HepG2 (cell line): Measurements from ENCODE around the gene ITIH3. TPM values are rescaled to one million over a fixed set of nuclear protein-coding genes. Genes with fewer than 3 reads are reported as not detected.

Experiments used
- ATF1 ChIP-seq: IDR thresholded peaks from 2 replicates; pipeline ENCODE4 v1.6.1; 2016; ENCODE audit warnings: mild to moderate bottlenecking, control low read depth
- GABPB1 ChIP-seq: IDR thresholded peaks from 2 replicates; pipeline ENCODE4 v1.6.1; 2016; ENCODE audit warnings: mild to moderate bottlenecking, missing genetic modification reagents, moderate library complexity, missing compliant biosample characterization
- HOXA3 ChIP-seq: sonication (generic); formaldehyde crosslinking; IDR thresholded peaks from 2 replicates; pipeline ENCODE4 v1.5.0; 2020; ENCODE audit warnings: missing genetic modification reagents
- KLF15 ChIP-seq: sonication (generic); formaldehyde crosslinking; IDR thresholded peaks from 2 replicates; pipeline ENCODE4 v1.8.1; 2023; ENCODE audit warnings: borderline replicate concordance, mild to moderate bottlenecking, inconsistent platforms, missing genetic modification reagents, mixed read lengths
- NCOA1 ChIP-seq: sonication (generic); formaldehyde crosslinking; IDR thresholded peaks from 2 replicates; pipeline ENCODE4 v1.9.0; 2021; ENCODE audit warnings: missing genetic modification reagents
- NR2F6 ChIP-seq, 2 experiments: IDR thresholded peaks; 2 replicates each; pipeline ENCODE4 v1.6.1; 2016; ENCODE audit warnings: antibody characterized with exemption in 1 of 2, mild to moderate bottlenecking in 1 of 2
- NRL ChIP-seq: sonication (generic); formaldehyde crosslinking; IDR thresholded peaks from 2 replicates; pipeline ENCODE4 v1.5.0; 2020; ENCODE audit warnings: missing genetic modification reagents, mild to moderate bottlenecking, moderate library complexity, borderline replicate concordance
- SOX13 ChIP-seq, 3 experiments: fragments of 450-650 bp in 1 of 3; sonication (generic) in 1 of 3; formaldehyde crosslinking in 1 of 3; IDR thresholded peaks in 2 of 3; conservative IDR thresholded peaks in 1 of 3; 2 replicates each; pipeline versions ENCODE4 v1.5.0 to v1.6.1; 2016 to 2020; ENCODE audit warnings: antibody characterized with exemption in 1 of 3, mild to moderate bottlenecking in 1 of 3, missing compliant biosample characterization in 1 of 3, missing genetic modification reagents in 1 of 3, moderate library complexity in 1 of 3
- SRF ChIP-seq: IDR thresholded peaks from 2 replicates; pipeline ENCODE4 v1.6.1; 2011; ENCODE audit warnings: mild to moderate bottlenecking, low read depth, low read length, moderate library complexity
- ZKSCAN5 ChIP-seq: sonication (generic); formaldehyde crosslinking; IDR thresholded peaks from 2 replicates; pipeline ENCODE4 v1.5.1; 2020; ENCODE audit warnings: mild to moderate bottlenecking, missing genetic modification reagents
- ZNF33B ChIP-seq: sonication (generic); formaldehyde crosslinking; IDR thresholded peaks from 2 replicates; pipeline ENCODE4 v1.5.1; 2020; ENCODE audit warnings: mild to moderate bottlenecking, missing genetic modification reagents
- ZNF788 ChIP-seq: sonication (generic); formaldehyde crosslinking; IDR thresholded peaks from 2 replicates; pipeline ENCODE4 v1.5.0; 2020; ENCODE audit warnings: mild to moderate bottlenecking, missing genetic modification reagents, borderline replicate concordance
- ZNF790 ChIP-seq: sonication (generic); formaldehyde crosslinking; IDR thresholded peaks from 2 replicates; pipeline ENCODE4 v1.8.0; 2022; ENCODE audit warnings: missing genetic modification reagents, mild to moderate bottlenecking, borderline replicate concordance
- ZSCAN20 ChIP-seq: sonication (generic); formaldehyde crosslinking; IDR thresholded peaks from 2 replicates; pipeline ENCODE4 v1.4.0; 2020; ENCODE audit warnings: missing genetic modification reagents, mild to moderate bottlenecking, borderline replicate concordance
- polyA plus RNA-seq, 8 experiments: library from polyadenylated mRNA; depleted of rRNA in 3 of 8; stranded (reverse) in 7 of 8; unstranded in 1 of 8; fragments of >200 nt; fragmentation: Illumina TruSeq in 4 of 8; extraction: Trizol in 4 of 8; gene quantifications; 2 replicates each; pipeline versions ENCODE4 v1.2.1 to v1.2.3, GENCODE V29; 2011 to 2016; ENCODE audit warnings: low read depth in 4 of 8, missing spikeins in 1 of 8, mixed read lengths in 1 of 8; ENCODE audit not compliant: insufficient read depth in 1 of 8
- total RNA-seq, 5 experiments: library from RNA; depleted of rRNA; stranded (reverse); fragments of >200 nt; fragmentation: Illumina TruSeq; extraction: Trizol; gene quantifications; 2 replicates each; pipeline ENCODE4 v1.2.3, GENCODE V29; 2016; ENCODE audit warnings: low read depth in 1 of 5
- TF ChIP-seq, protein P1 (sequence below): sonication (generic); formaldehyde crosslinking; IDR thresholded peaks from 2 replicates; pipeline ENCODE4 v1.5.0; 2020; ENCODE audit warnings: mild to moderate bottlenecking, missing genetic modification reagents, borderline replicate concordance
- TF ChIP-seq, protein P2 (sequence below): sonication (generic); formaldehyde crosslinking; IDR thresholded peaks from 2 replicates; pipeline ENCODE4 v1.4.0; 2020; ENCODE audit warnings: mild to moderate bottlenecking, missing genetic modification reagents
- TF ChIP-seq, protein P3 (sequence below): sonication (generic); formaldehyde crosslinking; IDR thresholded peaks from 2 replicates; pipeline ENCODE4 v1.4.0; 2020; ENCODE audit warnings: missing genetic modification reagents, borderline replicate concordance

The ITIH3 gene
- total and polyA plus RNA-seq, 2 of the 13 experiments (the other 11 are each of a cell fraction or from before 2014, with no cell fraction given): 105 to 632 TPM

DNA sequence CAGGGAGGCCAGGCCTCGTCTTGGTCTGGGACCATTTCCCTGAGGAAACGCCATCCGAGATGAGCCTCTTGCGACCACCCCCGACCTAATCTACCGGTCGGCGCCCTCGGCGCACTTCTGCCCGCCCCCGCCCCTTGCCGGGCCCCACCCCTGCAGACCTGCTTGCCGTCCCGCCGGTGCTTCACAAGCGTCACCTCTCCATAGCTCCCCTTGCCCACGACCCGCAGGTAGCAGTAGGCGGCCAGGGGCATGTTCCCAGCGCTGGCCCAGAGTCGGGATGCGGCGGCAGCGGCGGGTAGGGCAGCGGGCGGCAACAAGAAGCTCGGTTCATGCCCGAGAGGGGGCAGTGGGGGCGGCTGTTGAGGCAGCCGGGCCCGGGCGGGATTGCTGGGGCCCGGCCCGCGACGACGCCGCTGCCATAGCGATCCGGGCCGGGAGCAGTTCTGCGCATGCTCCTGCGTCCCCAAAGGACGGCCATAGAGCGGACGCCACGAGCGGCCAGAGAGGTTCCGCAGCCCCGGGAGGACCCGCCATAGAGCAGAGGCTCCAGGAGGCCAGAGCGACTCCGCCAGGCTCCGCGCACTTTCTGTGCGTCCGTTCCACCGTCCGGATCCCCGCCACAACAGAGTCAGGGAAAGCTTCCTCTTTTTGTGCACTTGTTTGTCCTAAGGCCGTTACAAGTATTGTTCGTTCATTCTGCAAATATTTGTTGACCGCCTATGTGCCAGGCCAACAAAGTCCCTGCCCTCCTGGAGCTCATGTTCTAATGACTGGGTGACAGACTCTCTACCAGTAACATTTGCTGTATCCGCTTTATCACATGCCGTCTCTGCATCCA, 23.9 kb upstream of the ITIH3 start, which contains the start of gene NEK4 (continued):
- no peak for TF ChIP-seq SRF
- peak; percentile 73; the same call in 1 of the 2 replicates for TF ChIP-seq ZSCAN20 (CRISPR knock-in tag)
- no peak for TF ChIP-seq ZKSCAN5 (CRISPR knock-in tag)
- TF ChIP-seq, protein P1, sequence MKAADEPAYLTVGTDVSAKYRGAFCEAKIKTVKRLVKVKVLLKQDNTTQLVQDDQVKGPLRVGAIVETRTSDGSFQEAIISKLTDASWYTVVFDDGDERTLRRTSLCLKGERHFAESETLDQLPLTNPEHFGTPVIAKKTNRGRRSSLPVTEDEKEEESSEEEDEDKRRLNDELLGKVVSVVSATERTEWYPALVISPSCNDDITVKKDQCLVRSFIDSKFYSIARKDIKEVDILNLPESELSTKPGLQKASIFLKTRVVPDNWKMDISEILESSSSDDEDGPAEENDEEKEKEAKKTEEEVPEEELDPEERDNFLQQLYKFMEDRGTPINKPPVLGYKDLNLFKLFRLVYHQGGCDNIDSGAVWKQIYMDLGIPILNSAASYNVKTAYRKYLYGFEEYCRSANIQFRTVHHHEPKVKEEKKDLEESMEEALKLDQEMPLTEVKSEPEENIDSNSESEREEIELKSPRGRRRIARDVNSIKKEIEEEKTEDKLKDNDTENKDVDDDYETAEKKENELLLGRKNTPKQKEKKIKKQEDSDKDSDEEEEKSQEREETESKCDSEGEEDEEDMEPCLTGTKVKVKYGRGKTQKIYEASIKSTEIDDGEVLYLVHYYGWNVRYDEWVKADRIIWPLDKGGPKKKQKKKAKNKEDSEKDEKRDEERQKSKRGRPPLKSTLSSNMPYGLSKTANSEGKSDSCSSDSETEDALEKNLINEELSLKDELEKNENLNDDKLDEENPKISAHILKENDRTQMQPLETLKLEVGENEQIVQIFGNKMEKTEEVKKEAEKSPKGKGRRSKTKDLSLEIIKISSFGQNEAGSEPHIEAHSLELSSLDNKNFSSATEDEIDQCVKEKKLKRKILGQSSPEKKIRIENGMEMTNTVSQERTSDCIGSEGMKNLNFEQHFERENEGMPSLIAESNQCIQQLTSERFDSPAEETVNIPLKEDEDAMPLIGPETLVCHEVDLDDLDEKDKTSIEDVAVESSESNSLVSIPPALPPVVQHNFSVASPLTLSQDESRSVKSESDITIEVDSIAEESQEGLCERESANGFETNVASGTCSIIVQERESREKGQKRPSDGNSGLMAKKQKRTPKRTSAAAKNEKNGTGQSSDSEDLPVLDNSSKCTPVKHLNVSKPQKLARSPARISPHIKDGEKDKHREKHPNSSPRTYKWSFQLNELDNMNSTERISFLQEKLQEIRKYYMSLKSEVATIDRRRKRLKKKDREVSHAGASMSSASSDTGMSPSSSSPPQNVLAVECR: peak; percentile 92
- TF ChIP-seq ZNF788 (CRISPR knock-in tag): peak; percentile 54; the same call in 1 of the 2 replicates
- TF ChIP-seq, protein P2, sequence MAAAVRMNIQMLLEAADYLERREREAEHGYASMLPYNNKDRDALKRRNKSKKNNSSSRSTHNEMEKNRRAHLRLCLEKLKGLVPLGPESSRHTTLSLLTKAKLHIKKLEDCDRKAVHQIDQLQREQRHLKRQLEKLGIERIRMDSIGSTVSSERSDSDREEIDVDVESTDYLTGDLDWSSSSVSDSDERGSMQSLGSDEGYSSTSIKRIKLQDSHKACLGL (CRISPR knock-in tag): peak; percentile 62
- TF ChIP-seq ATF1: peak; percentile 64
- TF ChIP-seq NR2F6 (IDR thresholded peaks at IDR 0.05): no peak
- no peak for TF ChIP-seq NR2F6 (CRISPR knock-in tag; IDR thresholded peaks at IDR 0.05)
- peak; percentile 42; the same call in 1 of the 2 replicates for TF ChIP-seq NRL (CRISPR knock-in tag)
- TF ChIP-seq ZNF33B (CRISPR knock-in tag): 0 out of 2 replicates have a peak, but pooled peaks have one; percentile 18
- TF ChIP-seq KLF15 (CRISPR knock-in tag): no peak
- peak; percentile 86 for TF ChIP-seq HOXA3 (CRISPR knock-in tag)
- no peak; the same call in 1 of the 2 replicates for TF ChIP-seq SOX13 (IDR thresholded peaks at IDR 0.05)
- TF ChIP-seq SOX13 (CRISPR knock-in tag; conservative IDR thresholded peaks at IDR 0.05 in 1 of 2, IDR thresholded peaks at IDR 0.05 in 1 of 2): peak in 1 of 2 experiments; percentile 83; a peak in 2 of 4 replicates
- TF ChIP-seq GABPB1 (CRISPR knock-in tag): peak; percentile 88
- TF ChIP-seq, protein P3, sequence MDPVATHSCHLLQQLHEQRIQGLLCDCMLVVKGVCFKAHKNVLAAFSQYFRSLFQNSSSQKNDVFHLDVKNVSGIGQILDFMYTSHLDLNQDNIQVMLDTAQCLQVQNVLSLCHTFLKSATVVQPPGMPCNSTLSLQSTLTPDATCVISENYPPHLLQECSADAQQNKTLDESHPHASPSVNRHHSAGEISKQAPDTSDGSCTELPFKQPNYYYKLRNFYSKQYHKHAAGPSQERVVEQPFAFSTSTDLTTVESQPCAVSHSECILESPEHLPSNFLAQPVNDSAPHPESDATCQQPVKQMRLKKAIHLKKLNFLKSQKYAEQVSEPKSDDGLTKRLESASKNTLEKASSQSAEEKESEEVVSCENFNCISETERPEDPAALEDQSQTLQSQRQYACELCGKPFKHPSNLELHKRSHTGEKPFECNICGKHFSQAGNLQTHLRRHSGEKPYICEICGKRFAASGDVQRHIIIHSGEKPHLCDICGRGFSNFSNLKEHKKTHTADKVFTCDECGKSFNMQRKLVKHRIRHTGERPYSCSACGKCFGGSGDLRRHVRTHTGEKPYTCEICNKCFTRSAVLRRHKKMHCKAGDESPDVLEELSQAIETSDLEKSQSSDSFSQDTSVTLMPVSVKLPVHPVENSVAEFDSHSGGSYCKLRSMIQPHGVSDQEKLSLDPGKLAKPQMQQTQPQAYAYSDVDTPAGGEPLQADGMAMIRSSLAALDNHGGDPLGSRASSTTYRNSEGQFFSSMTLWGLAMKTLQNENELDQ (CRISPR knock-in tag): no peak
- no peak for TF ChIP-seq ZNF790 (CRISPR knock-in tag)
- 0 out of 2 replicates have a peak, but pooled peaks have one; percentile 8 for TF ChIP-seq NCOA1 (CRISPR knock-in tag)
